CD4-positive, alpha-beta T cell treated with Interleukin-1 beta for 1 hour (primary cell): ENCODE measurements around the gene PTBP3.
"Not testable (repeated sequence)": the region's sequence is repeated elsewhere in the genome, so short reads cannot be mapped to it uniquely, and the experiment has no call there.

Experiments used
- DNase-seq, 2 donors: peaks; one replicate each; pipeline ENCODE4 v3.0.0-alpha.2; 2020 to 2022

PTBP3 gene

DNA sequence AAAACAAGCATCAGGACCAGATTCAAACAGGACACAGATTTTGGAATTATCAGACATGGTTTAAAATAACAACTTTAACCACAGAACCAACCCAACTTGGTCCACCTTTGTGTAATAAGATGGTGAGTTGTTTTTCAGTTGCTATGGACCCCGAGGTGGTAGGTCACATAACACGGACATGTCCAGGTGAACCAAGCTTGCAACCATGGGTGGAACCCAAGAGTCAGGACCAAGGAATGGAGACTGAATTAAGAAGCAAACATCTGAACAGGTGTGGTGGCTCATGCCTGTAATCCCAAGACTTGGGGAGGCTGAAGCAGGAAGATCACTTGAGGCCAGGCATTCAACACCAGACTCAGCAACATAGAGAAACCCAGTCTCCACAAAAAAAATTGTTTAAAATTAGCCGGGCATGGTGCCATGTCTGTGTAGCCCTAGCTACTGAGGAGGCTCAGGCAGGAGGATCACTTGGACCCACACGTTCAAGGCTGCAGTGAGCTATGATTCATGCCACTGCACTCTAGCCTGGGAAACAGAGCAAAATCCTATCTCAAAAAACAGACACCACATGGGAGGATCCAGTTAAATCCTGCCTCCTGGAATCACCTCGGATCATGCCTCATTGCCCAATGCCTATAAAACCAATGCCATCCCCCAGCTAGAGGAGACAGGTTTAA lies 10.6 kb downstream of the PTBP3 start:
- no peak for DNase-seq

- no peak for DNase-seq
These were observed 17.0 kb downstream of the PTBP3 start for GRCh38 chr9:112316258-112316943.

- no peak for DNase-seq
These were observed 17.8 kb downstream of the PTBP3 start for GRCh38 chr9:112315331-112316257.

DNA sequence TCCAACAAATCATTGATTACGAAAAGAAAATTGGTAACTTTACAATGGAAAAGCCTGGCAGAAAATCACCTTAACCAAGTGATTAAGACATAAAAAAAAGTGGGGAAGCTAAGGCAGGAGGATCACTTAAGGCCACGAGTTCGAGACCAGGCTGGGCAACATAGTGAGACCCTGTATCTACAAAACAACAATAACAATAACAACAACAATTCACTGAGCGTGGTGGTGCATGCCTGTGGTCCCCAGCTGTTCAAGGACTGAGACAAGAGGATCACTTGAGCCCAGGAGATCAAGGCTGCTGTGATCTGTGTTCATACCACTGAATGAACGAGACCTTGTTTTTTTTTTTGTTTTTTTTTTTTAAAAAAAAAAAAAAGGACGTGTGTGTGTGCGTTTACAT lies 21.3 kb downstream of the PTBP3 start:
- DNase-seq, result no peak

- no peak for DNase-seq
These were observed 21.9 kb downstream of the PTBP3 start for GRCh38 chr9:112311497-112311896.

- no peak for DNase-seq
These were observed 22.6 kb downstream of the PTBP3 start for GRCh38 chr9:112310826-112311225.

GRCh38 chr9:112308588-112308987 lies 24.8 kb downstream of the PTBP3 start:
- no peak for DNase-seq

DNA sequence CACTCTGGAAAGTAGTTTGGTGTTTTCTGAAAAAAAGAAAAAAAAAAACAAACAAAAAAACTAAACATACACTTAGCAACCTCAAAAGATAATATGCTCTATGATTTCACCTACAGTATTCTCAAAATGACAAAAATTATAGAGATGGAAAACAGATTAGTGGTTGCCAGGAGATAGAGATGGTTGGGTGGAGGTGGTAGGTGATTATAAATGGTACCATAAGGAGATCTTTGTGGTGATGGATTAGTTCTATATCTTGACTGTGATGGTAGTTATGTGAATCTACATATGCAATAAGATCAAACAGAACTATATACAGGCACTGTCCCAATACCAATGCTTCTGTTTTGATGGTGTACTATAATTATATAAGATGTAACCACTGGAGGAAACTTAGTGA lies 32.0 kb downstream of the PTBP3 start:
- DNase-seq, result no peak

- DNase-seq, result no peak
These were observed 33.9 kb downstream of the PTBP3 start for GRCh38 chr9:112299514-112299913.

- no peak for DNase-seq
These were observed 36.5 kb downstream of the PTBP3 start for GRCh38 chr9:112296929-112297328.

DNA sequence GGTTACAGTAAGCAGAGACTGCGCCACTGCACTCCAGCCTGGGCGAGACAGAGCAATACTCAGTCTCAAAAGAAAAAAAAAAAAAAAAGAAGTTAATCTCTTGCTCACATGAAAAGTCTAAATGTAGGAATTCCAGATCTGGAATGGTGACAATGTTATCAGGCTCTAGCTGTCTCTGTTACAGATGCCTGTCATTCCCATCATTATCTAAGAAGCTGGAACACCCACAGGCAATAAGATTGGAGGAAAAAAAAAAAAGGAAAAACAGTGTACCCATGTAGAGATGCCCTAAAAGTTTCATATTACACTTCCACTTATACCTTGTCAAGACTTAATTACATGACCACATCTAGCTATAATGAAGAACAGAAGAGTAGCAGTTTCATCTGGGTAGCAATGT lies 38.2 kb downstream of the PTBP3 start:
- no peak for DNase-seq

GRCh38 chr9:112288029-112288428 lies 45.4 kb downstream of the PTBP3 start:
- DNase-seq, result no peak

GRCh38 chr9:112286926-112287325 lies 46.5 kb downstream of the PTBP3 start:
- DNase-seq, result no peak

DNA sequence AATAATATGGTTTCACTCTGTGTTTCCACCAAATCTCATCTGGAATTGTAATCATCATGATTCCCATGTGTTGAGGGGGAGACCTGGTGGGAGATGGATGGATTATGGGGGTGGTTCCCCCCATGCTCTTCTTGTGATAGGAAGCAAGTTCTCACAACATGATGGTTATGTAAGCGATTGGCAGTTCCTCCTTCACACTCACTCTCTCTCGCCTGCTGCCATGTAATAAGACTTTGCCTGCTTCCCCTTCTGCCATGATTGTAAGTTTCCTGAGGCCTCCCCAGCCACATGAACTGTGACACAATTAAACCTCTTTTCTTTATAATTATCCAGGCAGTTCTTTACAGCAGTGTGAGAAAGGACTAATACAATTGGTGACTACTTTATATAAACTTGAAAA lies 48.4 kb downstream of the PTBP3 start:
- no peak for DNase-seq

DNA sequence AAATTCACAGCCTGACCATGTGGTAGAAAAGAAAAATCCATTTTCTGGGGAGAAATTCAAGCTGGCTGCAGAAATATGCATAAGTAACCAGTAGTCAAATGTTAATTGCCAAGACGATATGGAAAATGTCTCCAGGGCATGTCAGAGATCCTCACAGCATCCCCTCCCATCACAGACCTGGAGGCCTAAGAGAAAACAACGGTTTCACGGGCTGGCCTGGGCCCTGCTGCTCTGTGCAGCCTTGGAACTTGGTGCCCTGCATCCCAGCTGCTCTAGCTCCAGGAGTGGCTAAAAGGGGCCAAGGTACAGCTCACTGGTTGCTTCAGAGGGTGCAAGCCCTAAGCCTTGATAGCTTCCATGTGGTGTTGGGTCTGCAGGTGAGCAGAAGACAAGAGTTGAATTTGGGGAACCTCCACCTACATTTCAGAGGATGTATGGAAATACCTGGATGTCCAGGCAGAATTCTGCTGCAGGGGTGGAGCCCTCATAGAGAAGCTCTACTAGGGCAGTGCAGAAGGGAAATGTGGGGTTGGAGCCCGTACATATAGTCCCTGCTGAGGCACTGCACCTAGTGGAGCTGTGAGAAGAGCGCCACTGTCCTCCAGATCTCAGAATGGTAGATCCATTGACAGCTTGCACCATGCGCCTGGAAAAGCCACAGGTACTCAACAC lies 49.7 kb downstream of the PTBP3 start:
- no peak for DNase-seq

DNA sequence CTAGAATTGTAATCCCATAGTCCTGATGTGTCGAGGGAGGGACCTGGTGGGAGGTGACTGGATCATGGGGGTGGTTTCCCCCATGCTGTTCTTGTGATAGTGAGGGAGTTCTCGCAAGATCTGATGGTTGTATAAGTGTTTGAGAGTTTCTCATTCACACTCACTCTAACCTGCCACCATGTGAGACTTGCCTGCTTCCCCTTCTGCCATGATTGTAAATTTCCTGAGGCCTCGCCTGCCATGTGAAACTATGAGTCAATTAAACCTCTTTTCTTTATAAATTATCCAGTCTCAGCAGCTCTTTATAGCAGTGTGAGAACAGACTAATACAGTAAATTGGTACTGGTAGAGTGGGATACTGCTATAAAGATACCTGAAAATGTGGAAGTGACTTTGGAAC lies 50.6 kb downstream of the PTBP3 start:
- not testable (repeated sequence) for DNase-seq

DNA sequence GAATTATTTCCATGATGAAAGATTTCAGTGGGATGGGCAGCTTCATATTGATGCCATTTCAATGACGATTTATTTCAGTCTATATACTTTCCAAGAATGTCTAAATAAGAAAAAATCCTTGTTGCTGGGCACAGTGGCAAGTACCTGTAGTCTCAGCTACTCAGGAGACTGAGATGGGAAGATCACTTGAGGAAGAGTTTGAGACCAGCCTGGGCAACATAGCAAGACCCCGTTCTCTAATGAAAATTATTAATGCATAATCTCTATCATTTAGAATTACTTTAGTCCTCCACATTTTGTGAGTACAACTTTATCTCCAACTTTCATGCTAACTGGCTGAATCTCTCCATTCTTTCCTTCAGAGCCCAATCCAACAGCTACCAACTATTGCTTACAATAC lies 52.5 kb downstream of the PTBP3 start:
- DNase-seq, result no peak

DNA sequence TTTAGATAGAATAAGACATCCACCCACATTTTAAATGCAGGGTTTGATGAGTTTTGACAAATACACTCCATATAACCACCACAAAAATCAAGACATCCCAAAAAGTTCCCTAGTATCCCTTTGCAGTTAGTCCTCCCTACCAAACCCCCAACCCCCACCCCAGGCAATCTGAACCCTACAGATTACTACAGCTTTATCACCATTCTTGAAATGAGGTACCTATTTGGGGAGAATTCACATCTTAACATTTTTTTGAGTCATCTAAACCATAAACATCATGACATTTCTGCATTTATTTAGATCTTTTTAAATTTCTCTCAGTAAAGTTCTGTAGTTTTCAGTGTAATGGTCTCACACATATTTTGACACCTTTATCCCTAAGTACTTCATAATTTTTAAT lies 53.9 kb downstream of the PTBP3 start:
- no peak for DNase-seq

DNA sequence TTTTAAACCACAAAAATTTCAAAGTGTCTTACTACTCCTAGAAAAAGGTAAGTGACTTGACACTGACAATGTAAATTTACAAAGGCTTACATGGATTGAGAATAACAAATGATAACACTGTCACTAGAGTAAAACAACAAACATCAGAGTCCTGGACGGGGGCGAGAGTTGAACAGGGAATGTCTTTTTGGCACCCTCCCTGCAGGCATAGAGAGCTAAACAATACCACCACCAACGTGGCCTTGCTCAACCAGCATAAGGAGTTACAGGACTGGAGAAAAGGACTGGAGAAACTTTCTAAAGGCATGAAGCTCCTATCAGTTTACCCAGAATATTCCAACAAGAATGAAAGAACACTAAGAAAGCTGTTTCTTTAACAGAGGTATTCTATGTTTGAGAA lies 55.3 kb downstream of the PTBP3 start:
- no peak for DNase-seq

- no peak for DNase-seq
These were observed 58.8 kb downstream of the PTBP3 start for GRCh38 chr9:112274600-112274999.

GRCh38 chr9:112273876-112274275 lies 59.5 kb downstream of the PTBP3 start:
- no peak for DNase-seq

GRCh38 chr9:112271466-112272098 lies 61.8 kb downstream of the PTBP3 start:
- no peak for DNase-seq

- no peak for DNase-seq
These were observed 65.0 kb downstream of the PTBP3 start for GRCh38 chr9:112268413-112268812.
